ENCODE results near the gene USP7. TPM values are rescaled to one million over a fixed set of nuclear protein-coding genes. Genes with fewer than 3 reads are reported as not detected.

Gene USP7
- total RNA-seq, 1 experiment from 2014 or later, result 148 TPM

- no peak within 1 kb of the TSS for H3K4me3 Mint-ChIP-seq (ENCODE audit: unreplicated experiment)
- POLR2A ChIA-PET, result no interaction called here
- no peak within 1 kb of the TSS for H3K4me3 ChIP-seq (ENCODE audit: low read depth, low read length)
These were observed 81.6 kb downstream of the USP7 start, which contains the start of gene LITAFD for GRCh38 chr16:8882041-8882617. Gene LITAFD, plus strand, starts transcription at chr16:8882351. Its CDS starts 2,005 bp downstream, at chr16:8884356.

DNA sequence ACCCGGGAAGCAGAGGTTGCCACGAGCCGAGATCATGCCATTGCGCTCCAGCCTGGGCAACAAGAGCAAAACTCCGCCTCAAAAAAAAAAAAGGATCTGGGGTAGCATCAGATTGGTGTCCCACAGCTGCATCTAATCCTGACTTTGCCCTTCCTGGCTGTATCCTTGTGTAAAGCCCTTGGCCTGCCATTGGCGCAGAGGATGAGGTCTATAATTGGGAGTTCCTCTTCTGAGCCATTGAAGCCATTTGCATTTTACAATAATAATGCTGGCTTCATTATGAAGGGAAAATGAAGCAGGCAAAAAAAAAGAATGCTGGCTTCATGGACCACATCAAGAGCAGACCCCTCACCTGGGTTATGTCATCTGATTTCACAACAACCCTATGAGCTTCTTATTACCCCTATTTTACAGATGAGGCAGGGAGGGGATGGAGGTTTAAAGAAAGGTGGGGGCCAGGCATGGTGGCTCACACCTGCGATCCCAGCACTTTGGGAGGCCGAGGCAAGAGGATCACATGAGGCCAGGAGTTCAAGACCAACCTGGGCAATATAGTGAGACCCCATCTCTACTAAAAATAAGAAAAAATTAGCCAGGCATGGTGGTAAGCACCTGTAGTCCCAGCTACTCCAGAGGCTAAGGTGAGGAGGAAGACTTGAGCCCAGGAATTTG is 82.7 kb downstream of the USP7 start:
- no peak overlapping the region for H3K4me3 Mint-ChIP-seq (ENCODE audit: unreplicated experiment)
- H3K4me3 ChIP-seq (ENCODE audit: low read depth, low read length), result no peak overlapping the region
- intact Hi-C loops (cut with micrococcal nuclease; ENCODE audit: unreplicated experiment), result loop anchor here (1.0 to 5.0 kb wide), 3 partner anchors 18 to 220 kb away; no protein-coding TSS in a partner anchor
- POLR2A ChIA-PET, result interaction anchor here (1.0 kb wide), 1 partner anchor 18 kb away, joined by 3 read pairs; no protein-coding TSS in a partner anchor
- H3K27me3 ChIP-seq (replicated peaks; ENCODE audit: control insufficient read depth, insufficient read depth, low read length), result no peaks in the 10 kb centered on the region
- H3K9me3 Mint-ChIP-seq (ENCODE audit: unreplicated experiment), result no peaks in the 10 kb centered on the region
- no peak for TF ChIP-seq CTCF (IDR thresholded peaks at IDR 0.05; ENCODE audit: insufficient read depth in 1 of 2, low read depth in 1 of 2, low read length in 1 of 2, severe bottlenecking in 1 of 2, unreplicated experiment in 1 of 2)
- H3K36me3 ChIP-seq (ENCODE audit: control insufficient read depth, insufficient read depth, low read length), result no peaks in the 10 kb centered on the region
- H3K27me3 Mint-ChIP-seq (ENCODE audit: insufficient read depth, unreplicated experiment), result no peaks in the 10 kb centered on the region
- BruUV-seq (replicated peaks), result no TSS peak
- peaks cover 29% of the 10 kb centered on the region for H3K4me1 Mint-ChIP-seq (ENCODE audit: low read depth, unreplicated experiment)
- peaks cover 44% of the 10 kb centered on the region for H3K36me3 Mint-ChIP-seq (ENCODE audit: insufficient read depth, unreplicated experiment)
- no peak for DNase-seq
- H3K4me1 ChIP-seq, result peaks cover 27% of the 10 kb centered on the region
- no peaks in the 10 kb centered on the region for H3K9me3 ChIP-seq
- CTCF ChIA-PET, result interaction anchor here (0.6 to 1.6 kb wide), 5 partner anchors 13 to 739 kb away, joined by 3 to 15 read pairs (median 7); partner anchors contain the start of gene CARHSP1
- H3K27ac Mint-ChIP-seq (ENCODE audit: unreplicated experiment), result no peak overlapping the region

More at GRCh38 chr16:8882041-8882617, 81.6 kb downstream of the USP7 start, which contains the start of gene LITAFD:
- H3K27me3 Mint-ChIP-seq (ENCODE audit: insufficient read depth, unreplicated experiment), result no peaks in the 10 kb centered on the region
- no TSS peak for BruUV-seq (replicated peaks)
- Histone ChIP-seq H3K4me1 (peaks cover 27% of the 10 kb centered on the region), H3K27me3 (replicated peaks; ENCODE audit: control insufficient read depth, insufficient read depth, low read length) (no peaks in the 10 kb centered on the region), H3K36me3 (ENCODE audit: control insufficient read depth, insufficient read depth, low read length) (no peaks in the 10 kb centered on the region), H3K9me3 (no peaks in the 10 kb centered on the region)
- no peaks in the 10 kb centered on the region for H3K9me3 Mint-ChIP-seq (ENCODE audit: unreplicated experiment)
- TF ChIP-seq CTCF (IDR thresholded peaks at IDR 0.05; ENCODE audit: insufficient read depth in 1 of 2, low read depth in 1 of 2, low read length in 1 of 2, severe bottlenecking in 1 of 2, unreplicated experiment in 1 of 2), result no peak
- CTCF ChIA-PET, result interaction anchor here (1.6 kb wide), 1 partner anchor 18 kb away, joined by 3 read pairs; no protein-coding TSS in a partner anchor
- no peak within 1 kb of the TSS for H3K27ac Mint-ChIP-seq (ENCODE audit: unreplicated experiment)
- intact Hi-C loops (cut with micrococcal nuclease; ENCODE audit: unreplicated experiment), result loop anchor here (5.0 kb wide), 1 partner anchor 90 kb away; no protein-coding TSS in a partner anchor
- H3K4me1 Mint-ChIP-seq (ENCODE audit: low read depth, unreplicated experiment), result peaks cover 30% of the 10 kb centered on the region
- no peak for DNase-seq
- peaks cover 50% of the 10 kb centered on the region for H3K36me3 Mint-ChIP-seq (ENCODE audit: insufficient read depth, unreplicated experiment)

DNA sequence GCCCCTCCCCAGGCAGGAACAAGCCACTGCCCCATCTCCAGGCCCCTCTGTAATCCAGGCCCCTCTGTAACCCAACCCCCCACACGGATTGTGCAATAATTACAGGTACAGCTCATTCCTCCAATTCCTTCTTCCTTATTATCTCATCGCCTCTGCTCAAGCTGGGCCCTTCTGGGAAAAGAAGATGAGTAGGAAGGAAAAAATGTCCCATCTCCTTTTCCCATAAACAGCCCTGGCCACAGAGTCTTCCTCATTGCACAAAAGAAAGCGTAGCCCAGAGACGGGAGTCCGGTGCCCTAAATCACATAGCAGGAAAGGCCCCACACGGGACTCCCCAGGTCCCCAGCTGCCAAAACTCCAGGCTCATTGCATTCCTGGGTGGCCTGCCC is 85.2 kb downstream of the USP7 start:
- CTCF ChIA-PET, result interaction anchor here (1.0 to 1.5 kb wide), 3 partner anchors 10 to 27 kb away, joined by 7 to 9 read pairs (median 8); partner anchors contain the start of gene CARHSP1

More for the DNA sequence above, 85.2 kb downstream of the USP7 start:
- H3K27me3 Mint-ChIP-seq (ENCODE audit: insufficient read depth, unreplicated experiment), result no peaks in the 10 kb centered on the region
- no peak overlapping the region for H3K4me3 Mint-ChIP-seq (ENCODE audit: unreplicated experiment)
- H3K36me3 Mint-ChIP-seq (ENCODE audit: insufficient read depth, unreplicated experiment), result peaks cover 26% of the 10 kb centered on the region
- H3K4me1 Mint-ChIP-seq (ENCODE audit: low read depth, unreplicated experiment), result peaks cover 18% of the 10 kb centered on the region
- no peaks in the 10 kb centered on the region for H3K9me3 Mint-ChIP-seq (ENCODE audit: unreplicated experiment)
- intact Hi-C loops (cut with micrococcal nuclease; ENCODE audit: unreplicated experiment), result loop anchor here (1.0 kb wide), 1 partner anchor 9 kb away; the partner anchor contains the start of gene CARHSP1
- H3K4me1 ChIP-seq, result peaks cover 18% of the 10 kb centered on the region
- no peaks in the 10 kb centered on the region for H3K27me3 ChIP-seq (replicated peaks; ENCODE audit: control insufficient read depth, insufficient read depth, low read length)
- no peak for TF ChIP-seq CTCF (IDR thresholded peaks at IDR 0.05; ENCODE audit: insufficient read depth in 1 of 2, low read depth in 1 of 2, low read length in 1 of 2, severe bottlenecking in 1 of 2, unreplicated experiment in 1 of 2)
- peak overlapping the region; percentile 60 for H3K27ac Mint-ChIP-seq (ENCODE audit: unreplicated experiment)
- no peaks in the 10 kb centered on the region for H3K36me3 ChIP-seq (ENCODE audit: control insufficient read depth, insufficient read depth, low read length)
- no TSS peak for BruUV-seq (replicated peaks)
- peak; percentile 69 to 74 for DNase-seq
- no peaks in the 10 kb centered on the region for H3K9me3 ChIP-seq
- POLR2A ChIA-PET, result interaction anchor here (0.7 to 1.8 kb wide), 3 partner anchors 10 to 77 kb away, joined by 3 to 11 read pairs (median 4); partner anchors contain the start of gene CARHSP1
- no peak overlapping the region for H3K4me3 ChIP-seq (ENCODE audit: low read depth, low read length)
